Erythroblast (primary cell): ENCODE data around the gene KCNB1.

Experiments
- DNase-seq, 2 experiments: peaks; one replicate each; lab custom pipeline; 2025; lab: John Stamatoyannopoulos, UW
- GATA1 ChIP-seq: IDR thresholded peaks from 2 replicates; pipeline ENCODE4 v1.6.1; 2011; ENCODE audit warnings: low read depth, mild to moderate bottlenecking, control low read depth, low read length, moderate library complexity
- POLR2A ChIP-seq: IDR thresholded peaks from 2 replicates; pipeline ENCODE4 v1.6.1; 2011; ENCODE audit warnings: mild to moderate bottlenecking, low read length

Gene KCNB1

DNA sequence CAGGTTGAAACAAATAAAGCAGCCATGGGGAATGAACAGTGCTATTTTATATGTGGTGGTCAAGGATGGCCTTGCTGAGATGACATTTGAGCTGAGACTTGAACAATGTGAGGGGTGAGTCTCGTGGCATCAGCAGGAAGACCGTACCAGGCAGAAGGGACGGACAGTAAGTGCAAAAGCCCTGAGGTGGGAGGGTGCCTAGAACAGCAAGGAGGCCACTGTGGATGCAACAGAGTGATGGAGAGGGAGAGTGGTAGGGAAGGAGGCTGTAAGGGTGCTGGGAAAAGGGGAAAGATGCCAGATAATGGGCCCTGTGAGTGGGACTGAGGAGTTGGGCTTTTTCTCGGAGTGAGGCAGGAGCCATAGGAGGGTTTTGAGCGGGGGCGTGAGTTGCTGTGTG is 11.5 kb downstream of the KCNB1 start:
- TF ChIP-seq GATA1 (no peak), POLR2A (no peak)
- DNase-seq, result no peak

DNA sequence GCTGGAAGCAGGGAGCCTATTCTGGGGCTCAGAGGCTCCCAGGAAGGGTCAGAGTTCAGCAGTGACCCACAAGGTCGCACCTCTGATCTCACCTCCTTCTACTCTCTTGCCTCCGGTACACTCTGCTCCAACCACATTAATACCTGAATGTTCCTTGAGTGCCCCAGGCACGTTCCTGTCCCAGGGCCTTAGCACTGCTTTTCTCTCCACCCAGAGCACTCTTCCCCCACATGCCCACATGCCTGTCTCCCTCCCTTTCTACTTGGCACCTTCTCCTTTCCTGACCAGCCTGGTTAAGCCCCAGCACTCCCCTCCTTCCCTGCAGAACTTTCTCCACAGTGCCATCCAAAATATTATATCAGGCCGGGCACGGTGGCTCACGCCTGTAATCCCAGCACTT is 13.4 kb downstream of the KCNB1 start:
- DNase-seq, result no peak
- TF ChIP-seq POLR2A (no peak), GATA1 (no peak)

DNA sequence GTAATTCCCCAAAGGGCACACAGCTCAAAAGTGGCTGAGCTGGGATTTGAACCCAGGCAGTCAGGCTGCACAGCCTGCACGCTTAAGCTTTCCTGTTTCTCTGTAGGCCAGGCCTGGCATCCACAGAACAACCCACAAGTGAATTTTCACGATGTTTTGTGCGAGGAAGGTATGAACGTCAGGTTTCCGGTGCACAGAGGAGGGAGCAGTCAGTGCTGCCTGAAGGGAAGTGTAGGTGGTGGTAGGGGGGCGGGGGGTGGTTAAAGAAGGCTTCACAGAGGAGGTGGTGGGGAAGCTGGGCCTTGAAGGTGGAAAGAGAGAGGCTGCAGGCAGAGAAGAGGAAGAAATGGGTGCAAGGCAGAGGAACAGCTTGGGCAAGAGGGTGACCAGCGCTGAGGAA is 14.1 kb downstream of the KCNB1 start:
- TF ChIP-seq GATA1 (no peak), POLR2A (no peak)
- DNase-seq, result no peak

DNA sequence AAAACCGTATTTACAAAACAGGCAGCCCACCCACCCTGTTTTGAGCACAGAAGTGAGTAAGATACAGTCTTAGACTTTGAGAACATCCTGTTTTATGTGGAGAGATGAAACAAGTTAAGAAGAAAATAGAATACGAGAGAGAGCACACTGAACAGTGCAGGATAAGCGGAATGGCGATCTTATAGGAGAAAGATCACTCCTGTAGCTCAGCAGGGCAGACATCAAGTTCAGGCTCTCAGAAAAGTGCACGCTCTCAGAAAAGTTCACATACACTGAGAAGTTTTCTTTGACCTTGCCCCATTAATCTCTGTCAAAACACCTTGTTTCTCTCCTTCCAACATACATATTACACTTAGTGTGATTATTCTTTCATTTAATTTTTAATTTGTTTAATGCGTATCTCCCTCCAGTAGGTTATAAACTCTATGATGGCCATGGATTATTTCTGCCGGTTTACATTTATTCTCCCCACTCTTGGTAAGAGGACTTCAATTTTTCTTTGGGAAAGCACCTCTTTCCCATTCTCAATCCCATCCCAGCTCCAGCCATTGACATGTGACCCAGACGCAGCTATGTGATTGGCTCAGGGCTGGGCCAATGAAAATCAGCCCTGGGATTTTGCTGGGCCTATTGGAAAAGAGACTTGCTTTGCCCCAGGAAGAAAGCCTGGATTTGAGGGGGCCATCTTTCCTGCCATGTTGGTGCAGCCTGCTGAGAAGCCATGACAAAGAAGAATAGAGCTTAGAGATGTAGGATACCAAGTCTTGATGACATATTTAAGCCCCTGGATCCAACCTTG is 16.2 kb downstream of the KCNB1 start:
- no peak for DNase-seq
- TF ChIP-seq POLR2A (no peak), GATA1 (no peak)

DNA sequence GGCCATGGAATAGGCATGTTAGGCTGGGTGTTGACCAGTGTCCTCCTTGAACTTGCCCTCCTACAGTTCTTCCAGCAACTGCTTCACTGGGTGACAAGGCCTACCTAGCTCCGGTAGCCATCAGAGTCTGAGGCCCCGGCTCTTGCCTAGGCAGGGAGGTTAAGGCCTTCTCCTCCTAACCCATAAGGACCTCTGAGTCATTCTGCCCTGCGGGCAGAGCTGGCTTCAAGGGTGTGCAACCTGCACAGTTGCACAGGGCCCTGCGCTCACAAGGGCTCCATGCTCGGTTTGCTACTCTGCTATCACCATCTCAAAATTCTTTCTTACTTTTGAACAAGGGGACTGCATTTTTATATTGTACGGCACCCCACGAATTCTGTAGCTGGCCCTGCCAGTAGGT is 17.9 kb downstream of the KCNB1 start:
- no peak for DNase-seq
- no peak for TF ChIP-seq GATA1
- TF ChIP-seq POLR2A, result no peak

DNA sequence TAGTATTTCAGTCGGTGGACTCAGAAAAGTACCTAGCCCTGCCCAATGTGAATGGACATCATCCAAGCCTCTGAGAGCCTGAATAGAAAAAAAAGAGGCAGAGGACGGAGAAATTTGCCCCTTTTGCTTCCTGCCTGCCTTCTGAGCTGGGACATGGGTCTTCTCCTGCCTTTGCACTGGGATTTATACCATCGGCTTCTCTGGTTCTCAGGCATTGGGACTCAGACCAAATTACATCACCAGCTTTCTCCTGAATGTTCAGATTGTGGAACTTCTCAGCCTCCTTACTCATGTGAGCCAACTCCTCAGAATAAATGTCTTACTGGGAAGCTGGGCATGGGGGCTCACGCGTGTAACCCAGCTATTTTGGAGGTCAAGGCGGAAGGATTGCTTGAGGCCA is 19.8 kb downstream of the KCNB1 start:
- TF ChIP-seq POLR2A (no peak), GATA1 (no peak)
- DNase-seq, result no peak

DNA sequence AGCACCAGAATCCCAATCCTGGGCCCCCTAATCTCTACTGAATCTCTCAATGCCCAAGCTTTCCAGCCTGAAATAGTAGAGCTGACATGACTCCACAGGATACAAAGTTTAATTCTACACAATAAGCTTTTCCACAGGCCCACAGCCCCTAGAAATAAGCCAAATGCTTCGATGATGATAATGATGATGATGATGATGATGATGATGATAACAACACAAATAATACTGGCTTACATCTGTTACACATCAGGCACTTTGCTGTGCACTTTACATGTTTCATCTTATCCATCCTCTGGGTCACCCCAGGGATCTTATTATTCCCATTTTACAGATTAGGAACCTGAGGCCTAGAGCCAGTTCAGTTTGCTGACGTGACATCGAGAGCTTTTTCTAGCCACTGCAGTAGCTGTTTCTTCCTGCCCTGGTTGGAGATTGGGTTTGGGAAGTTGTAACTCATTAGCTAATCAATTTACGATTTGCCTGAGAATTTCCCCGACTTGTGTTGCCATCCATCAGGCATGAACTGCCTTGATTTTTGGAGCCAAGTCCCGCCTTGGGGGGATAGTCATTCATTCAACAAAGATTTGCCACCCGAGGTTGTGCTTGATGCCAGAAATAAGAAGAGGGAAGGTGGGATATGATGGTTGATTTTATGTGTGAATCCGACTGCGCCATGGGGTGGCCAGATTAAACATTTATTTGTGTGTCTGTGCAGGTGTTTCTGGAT is 20.4 kb downstream of the KCNB1 start:
- DNase-seq, result no peak
- TF ChIP-seq POLR2A, result no peak
- TF ChIP-seq GATA1, result no peak

DNA sequence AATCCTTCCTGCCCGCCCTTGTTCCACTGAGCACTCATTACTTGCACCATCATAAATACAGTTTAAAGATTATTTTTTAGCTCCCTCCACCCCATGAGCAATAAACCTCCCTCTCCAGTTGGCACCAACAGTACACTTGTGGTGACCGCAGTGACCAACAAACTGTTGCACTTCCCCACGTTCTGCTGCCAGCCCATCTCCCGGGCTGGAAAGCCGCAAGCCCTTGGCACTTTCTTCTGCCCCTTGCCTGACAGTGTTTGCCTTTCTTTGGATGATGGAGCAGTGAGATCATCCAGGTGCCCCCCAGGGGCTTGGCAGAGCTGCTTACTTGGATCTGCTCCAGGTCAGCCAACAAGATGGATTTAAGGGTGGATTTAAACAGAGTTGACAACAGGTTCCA is 21.6 kb downstream of the KCNB1 start:
- DNase-seq, result no peak
- TF ChIP-seq GATA1, result no peak
- no peak for TF ChIP-seq POLR2A

DNA sequence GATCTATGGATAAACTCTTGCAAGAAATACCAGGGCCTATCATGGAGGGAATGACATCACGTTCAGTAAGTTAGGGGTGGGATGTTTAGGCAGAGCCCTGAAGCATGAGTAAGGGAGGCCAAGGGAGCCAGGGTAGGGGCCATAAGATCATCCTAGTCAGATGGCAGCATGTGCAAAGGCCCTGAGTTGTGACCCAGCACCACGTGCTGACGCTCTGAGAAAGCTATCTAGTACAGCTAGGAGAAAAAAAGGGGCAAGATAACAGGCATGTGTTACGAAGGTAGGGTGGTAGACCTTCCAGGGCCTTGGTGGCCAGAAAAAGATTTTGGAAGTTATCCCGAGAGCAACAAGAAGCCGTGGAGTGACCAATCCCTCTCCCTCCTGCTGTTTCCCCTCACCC is 22.3 kb downstream of the KCNB1 start:
- DNase-seq, result no peak
- no peak for TF ChIP-seq POLR2A
- no peak for TF ChIP-seq GATA1

DNA sequence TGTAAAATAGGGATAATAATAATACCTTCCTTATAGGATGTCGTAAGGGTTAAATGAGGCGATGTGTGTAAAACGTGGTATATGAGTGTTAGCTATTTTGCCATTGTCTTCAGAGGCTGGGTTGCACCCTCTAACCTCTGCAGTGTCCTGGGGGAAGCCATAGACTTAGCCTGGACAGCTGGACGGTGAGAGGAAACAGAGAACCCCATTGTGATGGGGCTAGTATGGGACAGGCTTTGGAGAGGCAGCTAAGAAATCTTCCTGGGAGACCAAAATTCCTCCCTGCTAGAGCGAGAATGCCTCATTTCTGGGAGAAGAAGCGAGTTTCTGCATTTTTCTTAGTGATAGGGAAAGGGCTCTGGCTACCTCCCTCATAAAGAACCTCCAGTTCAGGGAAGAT is 22.8 kb downstream of the KCNB1 start:
- DNase-seq, result no peak
- TF ChIP-seq POLR2A, result no peak
- no peak for TF ChIP-seq GATA1

DNA sequence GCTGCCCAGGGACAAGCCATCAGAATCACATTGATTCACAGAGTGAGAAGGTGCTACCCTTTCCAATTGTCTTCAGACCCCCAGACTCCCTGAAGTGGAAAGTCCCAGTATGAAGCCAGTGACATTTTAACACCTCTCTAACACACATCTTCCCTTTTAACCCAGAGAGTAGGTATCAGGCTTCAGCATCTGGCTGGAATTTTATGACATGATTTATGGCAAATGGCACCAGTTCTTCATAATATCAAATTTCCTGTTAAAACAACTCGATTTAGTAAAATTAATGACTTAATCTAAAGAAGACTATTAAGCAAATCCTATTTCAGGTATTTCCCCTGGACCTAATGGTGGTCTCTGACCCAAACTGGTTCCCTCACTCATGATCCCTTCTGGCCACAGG is 25.0 kb downstream of the KCNB1 start:
- DNase-seq, result no peak
- TF ChIP-seq GATA1 (no peak), POLR2A (no peak)

DNA sequence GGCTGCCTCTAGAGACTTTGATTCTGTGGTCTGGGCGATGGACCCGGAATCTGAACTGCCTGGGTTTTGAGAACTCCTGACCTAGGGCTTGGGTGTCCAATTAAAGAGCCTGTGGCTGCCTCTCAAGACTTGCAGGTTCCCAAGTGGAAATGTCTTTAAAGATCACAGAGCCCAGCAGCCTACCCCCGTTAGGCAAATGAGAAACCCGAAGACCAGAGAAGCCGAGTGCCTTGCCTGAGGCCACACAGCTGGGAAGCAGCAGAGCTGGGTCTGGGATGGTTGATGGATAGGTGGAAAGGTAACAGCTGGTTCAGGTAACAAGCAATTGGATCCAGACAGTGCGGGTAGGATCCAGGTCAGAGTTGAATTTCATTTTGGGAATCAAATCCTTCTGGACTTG is 25.8 kb downstream of the KCNB1 start:
- TF ChIP-seq GATA1, result no peak
- no peak for TF ChIP-seq POLR2A
- DNase-seq, result no peak

DNA sequence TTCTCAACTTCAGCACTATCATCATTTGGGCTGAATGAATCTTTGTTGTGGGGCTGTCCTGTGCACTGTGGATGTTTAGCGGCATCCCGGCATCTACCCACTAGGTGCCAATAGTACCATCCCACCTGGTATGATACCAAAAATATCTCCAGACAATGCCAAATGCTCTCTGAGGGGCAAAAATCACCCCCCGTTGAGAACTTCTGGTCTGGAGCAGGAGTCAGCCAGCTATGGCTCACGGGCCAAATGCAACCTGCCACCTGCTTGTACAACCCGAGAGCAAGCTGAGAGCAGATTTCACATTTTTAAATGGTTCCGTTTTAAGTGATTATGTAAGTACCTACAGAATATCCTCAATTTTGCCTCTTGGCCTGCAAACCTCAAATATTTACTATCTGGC is 26.8 kb downstream of the KCNB1 start:
- no peak for DNase-seq
- TF ChIP-seq GATA1, result no peak
- TF ChIP-seq POLR2A, result no peak

DNA sequence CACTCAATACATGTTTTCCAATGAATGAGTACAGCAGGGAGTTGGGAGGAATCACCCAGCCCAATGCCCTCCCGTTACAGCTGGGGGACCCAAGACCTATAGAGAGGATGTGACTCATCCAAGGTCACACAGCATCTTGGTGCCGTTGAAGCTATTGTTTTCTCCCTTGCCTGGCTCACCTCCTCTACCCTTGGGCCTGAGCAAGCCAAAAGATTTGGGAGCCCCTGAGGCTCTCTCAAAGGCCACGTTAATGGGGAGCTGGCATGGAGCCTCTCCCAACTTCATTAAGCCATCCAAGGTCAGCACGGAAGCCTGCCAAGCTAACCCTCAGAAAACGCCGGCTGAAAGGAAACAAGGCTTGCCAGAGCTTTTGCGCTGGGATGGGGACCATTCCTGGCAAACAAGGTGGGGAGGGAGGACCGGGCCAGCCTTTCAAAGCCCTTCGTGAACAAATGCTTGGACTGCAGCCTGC is 30.4 kb downstream of the KCNB1 start:
- DNase-seq, result no peak
- TF ChIP-seq POLR2A (no peak), GATA1 (no peak)
